H1 (cell line): ENCODE results near the gene RGL2. TPM values are rescaled to one million over a fixed set of nuclear protein-coding genes. Genes with fewer than 3 reads are reported as not detected.

ENCODE experiments used
- CTCF ChIA-PET: fragments of 300-600 bp; sonication (Branson Sonifier 250); formaldehyde crosslinking; loops from one replicate; lab custom pipeline; 2021; ENCODE audit not compliant: partially characterized antibody; lab: Charles Lee
- POLR2A ChIA-PET: fragments of 300-600 bp; sonication (Branson Sonifier 250); formaldehyde crosslinking; loops from one replicate; lab custom pipeline; 2021; ENCODE audit warnings: inconsistent platforms; ENCODE audit not compliant: partially characterized antibody; lab: Charles Lee
- DNase-seq, 2 experiments: peaks; one replicate each; pipeline versions ENCODE4 v3.0.0 to v3.0.0-alpha.2; 2010 to 2022; ENCODE audit warnings: low spot score in 2 of 2, low read depth in 1 of 2, mixed read lengths in 1 of 2
- FAIRE-seq: peaks from 2 replicates; lab custom pipeline; 2011; peaks lifted over from hg19 to GRCh38; lab: Jason Lieb, UNC
- H2AFZ ChIP-seq: 2 replicates; pipeline ENCODE4 v1.8.1; 2012; ENCODE audit warnings: low read length, inconsistent platforms
- H2AK5ac ChIP-seq: 2 replicates; pipeline ENCODE4 v1.6.1; 2013; ENCODE audit warnings: low read depth, low read length
- H2BK120ac ChIP-seq: replicated peaks from 2 replicates; pipeline ENCODE3; 2013; ENCODE audit warnings: low read depth, low read length, inconsistent platforms
- H2BK12ac ChIP-seq: 2 replicates; pipeline ENCODE4 v1.6.1; 2013; ENCODE audit warnings: low read depth, low read length
- H2BK15ac ChIP-seq: 2 replicates; pipeline ENCODE4 v1.6.1; 2013; ENCODE audit warnings: low read length
- H2BK20ac ChIP-seq: 2 replicates; pipeline ENCODE4 v1.6.1; 2013; ENCODE audit warnings: low read length
- H2BK5ac ChIP-seq: 2 replicates; pipeline ENCODE4 v1.6.1; 2013; ENCODE audit warnings: low read depth, low read length
- H3K14ac ChIP-seq: 2 replicates; pipeline ENCODE4 v1.6.1; 2013; ENCODE audit warnings: inconsistent platforms; ENCODE audit not compliant: insufficient read length
- H3K18ac ChIP-seq: 2 replicates; pipeline ENCODE4 v1.6.1; 2013; ENCODE audit warnings: low read length; ENCODE audit errors: extremely low read depth
- H3K23ac ChIP-seq: 2 replicates; pipeline ENCODE4 v1.6.1; 2013; ENCODE audit warnings: inconsistent platforms; ENCODE audit not compliant: insufficient read length
- H3K23me2 ChIP-seq: 2 replicates; pipeline ENCODE4 v1.6.1; 2013; ENCODE audit warnings: low read depth, low read length
- H3K27ac ChIP-seq: 2 replicates; pipeline ENCODE4 v1.6.1; 2011; ENCODE audit warnings: low read depth, low read length, inconsistent platforms
- H3K27me3 ChIP-seq, 4 experiments: replicated peaks in 1 of 4; 1 replicate in 1 of 4; 2 replicates in 3 of 4; pipeline versions ENCODE4 v1.6.1 to v1.8.1; 2011 to 2013; ENCODE audit warnings: low read length in 3 of 4, mild to moderate bottlenecking in 3 of 4, inconsistent platforms in 2 of 4, mixed read lengths in 2 of 4, moderate library complexity in 1 of 4; ENCODE audit not compliant: control insufficient read depth in 3 of 4, insufficient read depth in 3 of 4; ENCODE audit errors: extremely low read depth in 1 of 4
- H3K36me3 ChIP-seq, 4 experiments: 2 replicates each; pipeline versions ENCODE4 v1.6.1 to v1.8.1; 2011 to 2013; ENCODE audit warnings: mild to moderate bottlenecking in 4 of 4, low read length in 3 of 4, moderate library complexity in 2 of 4, control low read depth in 1 of 4, inconsistent platforms in 1 of 4; ENCODE audit not compliant: insufficient read depth in 4 of 4, control insufficient read depth in 2 of 4
- H3K4ac ChIP-seq: replicated peaks from 2 replicates; pipeline ENCODE3; 2013; ENCODE audit warnings: low read length, low read depth, mixed read lengths, inconsistent platforms; ENCODE audit not compliant: insufficient read length
- H3K4me1 ChIP-seq, 4 experiments: replicated peaks in 1 of 4; 1 replicate in 1 of 4; 2 replicates in 3 of 4; pipeline versions ENCODE4 v1.6.1 to v1.8.1; 2011 to 2013; ENCODE audit warnings: low read length in 3 of 4, inconsistent platforms in 2 of 4, mixed read lengths in 1 of 4; ENCODE audit not compliant: insufficient read depth in 4 of 4, control insufficient read depth in 3 of 4
- H3K4me2 ChIP-seq, 2 experiments: 2 replicates each; pipeline versions ENCODE4 v1.6.1 to v1.8.1; 2011 to 2013; ENCODE audit warnings: low read depth in 2 of 2, low read length in 2 of 2, control low read depth in 1 of 2, inconsistent platforms in 1 of 2, mild to moderate bottlenecking in 1 of 2; ENCODE audit not compliant: insufficient read depth in 1 of 2
- H3K4me3 ChIP-seq, 4 experiments: fragments of 200-600, 300-600 bp in 1 of 4; sonication (generic), shearing (Covaris generic), sonication (Bioruptor Twin) in 1 of 4; 2 replicates each; pipeline versions ENCODE4 v1.5.1 to v1.8.1; 2011 to 2016; ENCODE audit warnings: low read length in 4 of 4, low read depth in 3 of 4, control low read depth in 2 of 4, inconsistent platforms in 2 of 4, mild to moderate bottlenecking in 2 of 4, mixed read lengths in 1 of 4, moderate library complexity in 1 of 4; ENCODE audit not compliant: insufficient read depth in 2 of 4; ENCODE audit errors: extremely low read depth in 1 of 4
- H3K56ac ChIP-seq: replicated peaks from 2 replicates; pipeline ENCODE3; 2013; ENCODE audit warnings: low read depth, mild to moderate bottlenecking, mixed read lengths, low read length, inconsistent platforms; ENCODE audit not compliant: insufficient read length
- H3K79me1 ChIP-seq: 2 replicates; pipeline ENCODE4 v1.6.1; 2013; ENCODE audit warnings: low read depth, low read length, control low read depth
- H3K79me2 ChIP-seq, 2 experiments: 2 replicates each; pipeline versions ENCODE4 v1.6.1 to v1.8.1; 2012 to 2013; ENCODE audit warnings: low read length in 2 of 2, mild to moderate bottlenecking in 2 of 2, inconsistent platforms in 1 of 2; ENCODE audit not compliant: insufficient read depth in 2 of 2, control insufficient read depth in 1 of 2
- H3K9ac ChIP-seq, 4 experiments: replicated peaks in 1 of 4; 1 replicate in 1 of 4; 2 replicates in 3 of 4; pipeline versions ENCODE4 v1.6.1 to v1.8.1; 2011 to 2013; ENCODE audit warnings: low read depth in 3 of 4, low read length in 3 of 4, control low read depth in 2 of 4, mild to moderate bottlenecking in 2 of 4, moderate library complexity in 2 of 4, inconsistent platforms in 1 of 4; ENCODE audit errors: extremely low read depth in 1 of 4
- H3K9me3 ChIP-seq, 2 experiments: 2 replicates each; pipeline versions ENCODE4 v1.6.1 to v1.8.1; 2012 to 2013; ENCODE audit warnings: mild to moderate bottlenecking in 2 of 2, moderate library complexity in 2 of 2, control low read depth in 1 of 2, inconsistent platforms in 1 of 2, low read depth in 1 of 2, low read length in 1 of 2, mixed read lengths in 1 of 2; ENCODE audit not compliant: insufficient read depth in 2 of 2
- H4K20me1 ChIP-seq, 2 experiments: replicated peaks in 1 of 2; 2 replicates each; pipeline versions ENCODE3 to v1.8.1; 2011 to 2013; ENCODE audit warnings: inconsistent platforms in 2 of 2, low read length in 2 of 2, mild to moderate bottlenecking in 1 of 2; ENCODE audit not compliant: insufficient read depth in 2 of 2, control insufficient read depth in 1 of 2
- H4K5ac ChIP-seq: 2 replicates; pipeline ENCODE4 v1.6.1; 2013; ENCODE audit warnings: low read length, low read depth, mixed read lengths, inconsistent platforms; ENCODE audit not compliant: insufficient read length
- H4K8ac ChIP-seq: 2 replicates; pipeline ENCODE4 v1.8.0; 2013; ENCODE audit warnings: mild to moderate bottlenecking, moderate library complexity, low read length, inconsistent platforms; ENCODE audit not compliant: insufficient read depth; ENCODE audit errors: extremely low read depth
- H4K91ac ChIP-seq: replicated peaks from 2 replicates; pipeline ENCODE3; 2013; ENCODE audit warnings: low read length, mixed read lengths, inconsistent platforms; ENCODE audit not compliant: insufficient read length
- ATF3 ChIP-seq: IDR thresholded peaks from 2 replicates; pipeline ENCODE4 v1.6.1; 2011; ENCODE audit warnings: low read depth, mild to moderate bottlenecking, low read length; ENCODE audit not compliant: insufficient read depth
- CREB1 ChIP-seq: IDR thresholded peaks from 2 replicates; pipeline ENCODE4 v1.6.1; 2012; ENCODE audit warnings: inconsistent platforms
- EZH2 ChIP-seq: fragments of 200-600 bp; sonication (generic); IDR thresholded peaks from 2 replicates; pipeline ENCODE4 v1.7.1; 2012; ENCODE audit warnings: low read depth, mild to moderate bottlenecking, moderate library complexity, low read length, inconsistent platforms; ENCODE audit not compliant: severe bottlenecking
- GABPA ChIP-seq: IDR thresholded peaks from 2 replicates; pipeline ENCODE4 v1.6.1; 2011; ENCODE audit warnings: mild to moderate bottlenecking, low read length, moderate library complexity, borderline replicate concordance; ENCODE audit not compliant: insufficient read depth
- MAX ChIP-seq: IDR thresholded peaks from 2 replicates; pipeline ENCODE4 v1.6.1; 2012; ENCODE audit warnings: inconsistent platforms
- POU5F1 ChIP-seq: IDR thresholded peaks from 2 replicates; pipeline ENCODE4 v1.6.1; 2011; ENCODE audit warnings: low read depth, mild to moderate bottlenecking, low read length, moderate library complexity
- SIX5 ChIP-seq: IDR thresholded peaks from 2 replicates; pipeline ENCODE4 v1.6.1; 2011; ENCODE audit warnings: mild to moderate bottlenecking, low read depth, low read length
- SP2 ChIP-seq: IDR thresholded peaks from 2 replicates; pipeline ENCODE4 v1.6.1; 2012; ENCODE audit warnings: mild to moderate bottlenecking, low read length, inconsistent platforms
- SRF ChIP-seq: IDR thresholded peaks from 2 replicates; pipeline ENCODE4 v1.6.1; 2011; ENCODE audit warnings: mild to moderate bottlenecking, low read depth, low read length, moderate library complexity
- ZNF274 ChIP-seq: IDR thresholded peaks from 2 replicates; pipeline ENCODE4 v1.7.0; 2012; ENCODE audit warnings: low read length, borderline replicate concordance; ENCODE audit errors: extremely low read depth
- WGBS, 2 experiments: shearing (Covaris generic) in 1 of 2; methylation state at CpG; one replicate each; pipeline versions ENCODE4 v1.1.6 to v1.1.7; 2013 to 2015; ENCODE audit warnings: low lambda C conversion rate in 2 of 2, mixed read lengths in 2 of 2, inconsistent platforms in 1 of 2, low coverage in 1 of 2, missing lambda C conversion rate in 1 of 2; ENCODE audit not compliant: insufficient replicate concordance in 2 of 2, insufficient coverage in 1 of 2, insufficient read length in 1 of 2; ENCODE audit errors: extremely low coverage in 1 of 2, missing lambda C conversion rate in 1 of 2; 5-methylcytosine and 5-hydroxymethylcytosine counted together
- polyA plus RNA-seq, 7 experiments: library from polyadenylated mRNA; depleted of rRNA in 3 of 7; stranded (reverse) in 5 of 7; unstranded in 2 of 7; fragments of >200 nt in 5 of 7; fragments of 200-250 nt in 2 of 7; gene quantifications; 1 replicate in 5 of 7; 2 replicates in 1 of 7; 4 replicates in 1 of 7; pipeline versions ENCODE4 v1.2.1 to v1.2.3, GENCODE V29; 2011 to 2013; ENCODE audit warnings: missing spikeins in 2 of 7, mixed read lengths in 2 of 7
- total RNA-seq: library from RNA; stranded (reverse); fragmentation: NEBNext Ultra II Directional; extraction: Animal tissue kit (Norgen Biotek cat#: 25700); gene quantifications from 2 replicates; pipeline ENCODE4 v1.2.1, GENCODE V29; 2021

Gene RGL2
- total and polyA plus RNA-seq, 2 of the 8 experiments (the other 6 are each of a cell fraction or from before 2014, with no cell fraction given) = 58.1 to 80.3 TPM

- H2BK120ac ChIP-seq = no peak within 1 kb of the TSS
- peak within 1 kb of the TSS; percentile 86 to 96 for H3K4me2 ChIP-seq
- peak; percentile 86 to 89 for DNase-seq
- H2AK5ac ChIP-seq = no peak within 1 kb of the TSS
- H2AFZ ChIP-seq = no peak within 1 kb of the TSS
- H3K56ac ChIP-seq = peak within 1 kb of the TSS; percentile 33
- H2BK5ac ChIP-seq = peak within 1 kb of the TSS; percentile 86
- H4K20me1 ChIP-seq = peaks cover 13 to 19% of the 10 kb centered on the region in 2 experiments
- no peak within 1 kb of the TSS for H2BK20ac ChIP-seq
- peaks cover 19 to 48% (median 41%) of the 10 kb centered on the region in 4 experiments; a peak in 7 of 8 replicates for H3K36me3 ChIP-seq
- peaks cover 25 to 34% of the 10 kb centered on the region in 2 experiments for H3K79me2 ChIP-seq
- H3K14ac ChIP-seq = no peak within 1 kb of the TSS
- H3K4me3 ChIP-seq = peak within 1 kb of the TSS; percentile 52 to 81 (median 59)
- FAIRE-seq = no peak
- no peaks in the 10 kb centered on the region for H3K9me3 ChIP-seq
- WGBS, 2 experiments = 4% methylated on average over 63 of the region's 80 CpGs; no CpG with 5 or more reads in 1 of the 2 experiments
- peak within 1 kb of the TSS in 3 of 4 experiments; percentile 41 to 59 (median 49); a peak in 6 of 7 replicates for H3K9ac ChIP-seq
- peaks cover 22% of the 10 kb centered on the region for H3K23me2 ChIP-seq
- H3K23ac ChIP-seq = no peak within 1 kb of the TSS
- peaks cover 6% of the 10 kb centered on the region; the same call in 1 of the 2 replicates for H3K79me1 ChIP-seq
- peak within 1 kb of the TSS; percentile 58 for H4K91ac ChIP-seq
- peak within 1 kb of the TSS; percentile 84 for H4K5ac ChIP-seq
- peak within 1 kb of the TSS; percentile 91 for H3K18ac ChIP-seq
- H3K27me3 ChIP-seq = no peaks in the 10 kb centered on the region
- H3K4ac ChIP-seq = peak within 1 kb of the TSS; percentile 66
- H3K27ac ChIP-seq = peak within 1 kb of the TSS; percentile 55; the same call in 1 of the 2 replicates
- peak within 1 kb of the TSS; percentile 79 for H4K8ac ChIP-seq
- ChIA-PET POLR2A (interaction anchor here (0.6 to 12.0 kb wide), 39 partner anchors 8 to 417 kb away, joined by 3 to 337 read pairs (median 5); partner anchors contain the start of genes BRD2, CUTA, HSD17B8 and PFDN6), CTCF (interaction anchor here (0.6 to 8.0 kb wide), 16 partner anchors 13 to 341 kb away, joined by 3 to 81 read pairs (median 3); partner anchors contain the start of genes PFDN6, RGL2, TAPBP and WDR46)
- peaks cover 3 to 35% (median 12%) of the 10 kb centered on the region in 4 experiments for H3K4me1 ChIP-seq
- peak within 1 kb of the TSS; percentile 65; the same call in 1 of the 2 replicates for H2BK12ac ChIP-seq
- H2BK15ac ChIP-seq = no peak within 1 kb of the TSS; the same call in 1 of the 2 replicates
- TF ChIP-seq ZNF274 = no peak
- TF ChIP-seq CREB1 = no peak; the same call in none of the 2 replicates
- no peak for TF ChIP-seq SIX5
- TF ChIP-seq ATF3 = no peak
- TF ChIP-seq SP2 = no peak
- TF ChIP-seq MAX = peak; percentile 75
- no peak for TF ChIP-seq SRF
- TF ChIP-seq GABPA = peak; percentile 72; the same call in 1 of the 2 replicates
- TF ChIP-seq EZH2 = no peak
- TF ChIP-seq POU5F1 = no peak
These were observed 21.7 kb downstream of the RGL2 start, which contains the start of gene B3GALT4 for GRCh38 chr6:33276864-33277662. Gene B3GALT4 (plus strand): TSS chr6:33277123. CDS start chr6:33277420, 297 bp downstream.
